ENCODE results near the gene SPAG16.
A peak's percentile ranks its signal among the peaks of the same experiment; 100 is the strongest.

SPAG16 gene

GRCh38 chr2:213284105-213285090, at the start of gene SPAG16:
TSS of gene SPAG16 (plus strand) at chr2:213284464.
- peak; percentile 99 for DNase-seq (ENCODE audit: low read depth, low spot score)

DNA sequence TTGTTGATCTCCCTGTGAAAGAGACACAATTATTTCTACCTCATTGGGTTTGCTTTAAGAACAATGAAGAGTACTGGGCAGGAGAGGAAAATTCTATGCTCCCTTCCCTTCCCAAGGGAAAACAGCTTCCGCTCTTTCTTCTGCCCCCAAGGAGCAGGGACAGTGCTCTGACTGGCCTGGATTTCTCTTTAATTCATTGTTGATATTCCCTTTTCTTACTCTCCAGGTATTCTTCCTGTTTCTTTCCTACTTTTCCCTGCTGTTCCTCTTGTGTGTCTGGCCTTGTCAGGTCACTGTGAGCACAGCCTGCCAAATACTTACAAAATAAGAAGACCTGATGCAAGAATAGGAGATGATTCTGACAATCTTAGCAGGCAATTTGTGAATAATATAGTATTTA, 49.6 kb upstream of the SPAG16 start:
- DNase-seq (ENCODE audit: low read depth, low spot score) = no peak

DNA sequence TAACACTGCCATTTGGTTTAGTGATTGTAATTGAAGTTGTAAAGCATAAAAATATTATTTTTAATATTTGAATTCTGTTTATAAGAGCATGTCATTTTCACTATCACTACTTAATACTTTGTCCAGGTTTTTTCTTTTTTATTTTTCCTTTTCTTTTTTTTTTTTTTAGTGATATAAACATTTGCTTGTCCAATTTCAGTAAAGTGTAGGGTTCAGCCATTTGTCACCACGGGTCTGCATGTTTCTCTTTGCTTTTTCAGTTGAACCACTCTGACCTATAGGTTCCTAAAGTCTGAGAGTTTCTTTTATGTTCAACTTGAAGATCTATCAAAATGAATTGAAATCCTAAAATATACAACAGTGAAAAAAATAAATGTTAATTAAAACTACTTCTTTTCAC, 48.5 kb upstream of the SPAG16 start:
- DNase-seq (ENCODE audit: low read depth, low spot score) = no peak

- no peak for DNase-seq (ENCODE audit: low read depth, low spot score)
These were observed 47.0 kb upstream of the SPAG16 start for GRCh38 chr2:213237251-213237650.

- no peak for DNase-seq (ENCODE audit: low read depth, low spot score)
These were observed 46.5 kb upstream of the SPAG16 start for GRCh38 chr2:213237787-213238186.

DNA sequence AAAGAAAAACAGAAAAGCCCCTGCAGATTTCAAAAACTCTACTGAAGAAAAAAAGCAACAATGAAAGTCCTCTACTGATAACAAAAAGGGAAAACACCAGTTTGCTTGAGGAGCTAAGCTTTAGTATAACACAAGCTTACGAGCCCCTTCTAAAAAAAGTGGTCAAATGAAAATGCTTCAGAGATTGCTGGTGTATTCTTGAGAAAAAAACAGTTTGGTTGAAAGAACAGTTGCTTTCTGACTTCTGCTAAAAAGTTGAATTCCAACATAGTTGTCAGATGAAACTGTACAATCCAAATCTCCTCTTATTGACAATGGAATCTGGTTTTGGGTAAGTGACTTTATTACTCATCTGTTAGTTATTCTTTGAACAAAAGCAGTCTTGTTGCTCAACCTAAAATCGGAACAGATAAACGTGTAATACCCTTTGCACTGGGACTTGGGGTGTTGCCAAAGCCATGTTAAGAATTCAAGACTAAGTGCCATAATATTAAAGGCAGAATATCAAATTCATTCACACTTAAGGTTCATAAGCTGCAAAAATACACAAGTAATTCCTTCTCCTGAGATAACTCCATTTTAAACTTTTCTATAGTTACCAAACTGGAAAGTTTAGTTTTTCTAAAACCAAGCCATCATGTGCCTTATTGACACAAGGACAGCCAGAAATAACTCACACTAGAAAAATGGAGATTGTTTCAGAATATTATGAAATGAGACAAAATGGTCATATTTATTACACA, 45.3 kb upstream of the SPAG16 start:
- peak; percentile 86 for DNase-seq (ENCODE audit: low read depth, low spot score)

- no peak for DNase-seq (ENCODE audit: low read depth, low spot score)
These were observed 42.4 kb upstream of the SPAG16 start for GRCh38 chr2:213241817-213242216.

GRCh38 chr2:213242653-213243052, 41.6 kb upstream of the SPAG16 start:
- no peak for DNase-seq (ENCODE audit: low read depth, low spot score)

GRCh38 chr2:213243189-213244044, 40.8 kb upstream of the SPAG16 start:
- no peak for DNase-seq (ENCODE audit: low read depth, low spot score)

GRCh38 chr2:213246497-213247281, 37.6 kb upstream of the SPAG16 start:
- DNase-seq (ENCODE audit: low read depth, low spot score) = peak; percentile 68

DNA sequence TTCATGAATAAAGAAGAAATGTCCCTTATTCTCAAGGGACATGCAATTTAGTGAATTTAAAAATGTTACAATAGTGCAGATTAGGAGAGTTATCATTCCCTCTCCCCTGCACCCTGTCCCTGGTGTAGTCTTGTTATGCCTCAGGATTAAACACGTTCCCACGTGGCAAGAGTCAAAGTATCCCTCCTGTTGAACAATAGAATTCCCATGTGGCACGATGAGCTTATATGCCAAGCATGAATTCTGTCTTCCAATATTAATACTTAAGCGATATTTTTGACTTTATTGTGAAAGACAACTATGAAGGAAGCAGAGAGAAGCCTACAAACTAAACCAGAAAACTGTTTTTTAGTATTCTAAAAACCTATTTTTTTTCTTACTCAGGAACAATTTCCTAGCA, 36.7 kb upstream of the SPAG16 start:
- no peak for DNase-seq (ENCODE audit: low read depth, low spot score)

- DNase-seq (ENCODE audit: low read depth, low spot score) = no peak
These were observed 35.6 kb upstream of the SPAG16 start for GRCh38 chr2:213248637-213249036.

GRCh38 chr2:213249502-213249901, 34.8 kb upstream of the SPAG16 start:
- no peak for DNase-seq (ENCODE audit: low read depth, low spot score)

- DNase-seq (ENCODE audit: low read depth, low spot score) = peak; percentile 80
These were observed 32.6 kb upstream of the SPAG16 start for GRCh38 chr2:213251618-213252017.

DNA sequence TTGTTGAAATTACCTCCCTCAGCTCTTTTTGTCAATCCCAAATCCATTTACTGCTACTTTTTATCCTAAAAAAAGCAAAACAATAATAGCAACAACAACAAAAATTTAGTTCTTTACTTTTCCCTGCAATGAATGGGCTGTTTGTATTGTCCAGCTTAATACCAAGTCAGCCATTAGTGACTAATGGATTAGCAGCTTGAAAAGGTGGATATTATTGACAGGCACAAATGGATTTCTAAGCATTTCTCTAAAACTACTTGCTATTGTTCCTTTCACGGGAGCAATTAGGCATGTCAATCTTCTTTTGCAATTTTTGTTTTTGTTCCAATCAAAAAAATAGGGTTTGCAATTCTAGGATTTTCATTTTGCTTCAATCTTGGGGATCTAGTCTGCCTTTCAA, 32.1 kb upstream of the SPAG16 start:
- no peak for DNase-seq (ENCODE audit: low read depth, low spot score)

GRCh38 chr2:213253162-213253561, 31.1 kb upstream of the SPAG16 start:
- no peak for DNase-seq (ENCODE audit: low read depth, low spot score)

DNA sequence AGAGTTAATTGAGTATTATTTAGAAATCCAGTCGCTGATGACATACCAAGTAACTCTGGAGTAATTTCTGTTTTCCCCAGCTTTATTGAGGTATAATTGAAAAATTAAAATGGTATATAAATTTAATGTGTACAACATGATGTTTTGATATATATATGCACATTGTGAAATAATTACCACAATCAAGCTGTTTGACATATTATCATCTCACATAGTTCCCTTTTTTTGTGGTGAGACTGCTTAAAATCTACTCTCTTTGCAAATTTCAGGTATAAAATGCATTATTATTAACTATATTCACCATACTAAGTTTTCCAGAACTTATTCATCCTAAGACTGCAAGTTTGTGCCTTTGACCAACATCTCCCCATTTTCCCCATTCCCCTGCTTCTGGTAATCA, 25.0 kb upstream of the SPAG16 start:
- DNase-seq (ENCODE audit: low read depth, low spot score) = no peak

- DNase-seq (ENCODE audit: low read depth, low spot score) = no peak
These were observed 23.0 kb upstream of the SPAG16 start for GRCh38 chr2:213261237-213261636.

- DNase-seq (ENCODE audit: low read depth, low spot score) = no peak
These were observed 22.5 kb upstream of the SPAG16 start for GRCh38 chr2:213261715-213262114.

- DNase-seq (ENCODE audit: low read depth, low spot score) = no peak
These were observed 18.6 kb upstream of the SPAG16 start for GRCh38 chr2:213265679-213266078.

DNA sequence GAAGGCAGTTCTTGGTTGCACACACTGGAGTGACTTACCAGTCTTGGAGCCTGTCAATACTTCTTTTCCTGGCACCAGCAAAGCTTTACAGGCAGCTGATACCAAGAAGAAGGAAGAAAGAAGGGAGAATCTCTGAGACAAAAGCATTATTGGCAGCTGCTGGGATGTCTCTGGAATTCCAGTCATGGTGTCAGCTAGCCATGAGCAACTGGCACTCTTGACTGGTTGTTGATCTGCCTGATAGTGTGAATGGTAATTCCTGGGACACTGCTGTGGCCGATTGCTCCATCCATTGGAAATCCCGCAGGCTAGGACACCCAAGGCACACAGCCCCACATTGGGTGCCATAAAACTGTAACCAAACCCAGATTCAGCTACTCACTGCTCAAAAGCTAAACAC, 17.8 kb upstream of the SPAG16 start:
- DNase-seq (ENCODE audit: low read depth, low spot score) = no peak
